Measurements from ENCODE around the gene TRIOBP. TPM values are rescaled to one million over a fixed set of nuclear protein-coding genes. Genes with fewer than 3 reads are reported as not detected.
"Not testable (repeated sequence)": the region's sequence is repeated elsewhere in the genome, so short reads cannot be mapped to it uniquely, and the experiment has no call there.

TRIOBP gene
- total and polyA plus RNA-seq, 9 donors = 36.4 to 61.5 (median 52.4) TPM

GRCh38 chr22:37708580-37709444 is 12.0 kb downstream of the TRIOBP start:
- no peak overlapping the region for H3K4me3 ChIP-seq (ENCODE audit: low read length)
- H3K27ac ChIP-seq (ENCODE audit: low read length) = no peak overlapping the region
- H3K27me3 ChIP-seq (ENCODE audit: control insufficient read depth, insufficient read depth, low read length) = no peaks in the 10 kb centered on the region
- H3K4me1 ChIP-seq (ENCODE audit: control insufficient read depth, insufficient read depth, low read length) = peaks cover 8% of the 10 kb centered on the region
- no peaks in the 10 kb centered on the region for H3K9me3 ChIP-seq (replicated peaks; ENCODE audit: control insufficient read depth, low read depth, low read length)
- no peaks in the 10 kb centered on the region for H3K36me3 ChIP-seq (ENCODE audit: control insufficient read depth, insufficient read depth, low read length)
- peak; percentile 38 for DNase-seq
- 80% methylated on average over 23 of the region's 25 CpGs for WGBS (ENCODE audit: insufficient coverage)

- WGBS (ENCODE audit: insufficient coverage) = 88% methylated on average over 11 of the region's 15 CpGs
Observed at GRCh38 chr22:37709445-37709765, 12.6 kb downstream of the TRIOBP start.

DNA sequence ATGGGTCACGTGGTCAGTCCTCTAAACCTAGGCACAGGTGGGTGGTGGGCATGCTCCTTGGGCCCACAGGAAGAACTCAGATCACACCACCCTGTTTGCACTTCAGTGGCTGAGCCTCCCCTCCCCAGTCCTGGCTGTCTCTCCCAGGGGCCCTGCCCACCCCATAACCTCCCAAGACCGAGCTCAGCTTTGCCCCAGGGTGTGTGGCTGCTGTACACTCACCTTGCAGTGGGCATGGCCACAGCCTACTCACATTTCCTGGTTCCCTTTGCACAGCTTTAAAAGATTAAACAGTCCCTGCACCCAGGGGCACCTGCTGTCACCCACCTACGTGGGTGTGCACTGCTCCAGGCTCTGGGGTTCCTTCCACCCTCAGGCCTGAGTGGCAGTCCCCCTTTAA is 13.8 kb downstream of the TRIOBP start:
- Histone ChIP-seq H3K4me3 (ENCODE audit: low read length) (no peak overlapping the region), H3K27me3 (ENCODE audit: control insufficient read depth, insufficient read depth, low read length) (no peaks in the 10 kb centered on the region), H3K9me3 (replicated peaks; ENCODE audit: control insufficient read depth, low read depth, low read length) (no peaks in the 10 kb centered on the region), H3K4me1 (ENCODE audit: control insufficient read depth, insufficient read depth, low read length) (peaks cover 8% of the 10 kb centered on the region), H3K36me3 (ENCODE audit: control insufficient read depth, insufficient read depth, low read length) (no peaks in the 10 kb centered on the region), H3K27ac (ENCODE audit: low read length) (no peak overlapping the region)
- WGBS (ENCODE audit: insufficient coverage) = 73% methylated on average over 3 of the region's 3 CpGs
- no peak for DNase-seq

More at GRCh38 chr22:37709445-37709765, 12.6 kb downstream of the TRIOBP start:
- no peak for DNase-seq
- H3K4me3 ChIP-seq (ENCODE audit: low read length) = no peak overlapping the region
- no peaks in the 10 kb centered on the region for H3K27me3 ChIP-seq (ENCODE audit: control insufficient read depth, insufficient read depth, low read length)
- H3K27ac ChIP-seq (ENCODE audit: low read length) = no peak overlapping the region
- peaks cover 8% of the 10 kb centered on the region for H3K4me1 ChIP-seq (ENCODE audit: control insufficient read depth, insufficient read depth, low read length)
- no peaks in the 10 kb centered on the region for H3K36me3 ChIP-seq (ENCODE audit: control insufficient read depth, insufficient read depth, low read length)
- no peaks in the 10 kb centered on the region for H3K9me3 ChIP-seq (replicated peaks; ENCODE audit: control insufficient read depth, low read depth, low read length)

GRCh38 chr22:37711490-37711889 is 14.6 kb downstream of the TRIOBP start:
- H3K36me3 ChIP-seq (ENCODE audit: control insufficient read depth, insufficient read depth, low read length) = no peaks in the 10 kb centered on the region
- H3K27me3 ChIP-seq (ENCODE audit: control insufficient read depth, insufficient read depth, low read length) = no peaks in the 10 kb centered on the region
- no peak overlapping the region for H3K27ac ChIP-seq (ENCODE audit: low read length)
- peaks cover 8% of the 10 kb centered on the region for H3K4me1 ChIP-seq (ENCODE audit: control insufficient read depth, insufficient read depth, low read length)
- no peaks in the 10 kb centered on the region for H3K9me3 ChIP-seq (replicated peaks; ENCODE audit: control insufficient read depth, low read depth, low read length)
- no peak for DNase-seq
- 85% methylated on average over 5 of the region's 10 CpGs for WGBS (ENCODE audit: insufficient coverage)
- no peak overlapping the region for H3K4me3 ChIP-seq (ENCODE audit: low read length)

GRCh38 chr22:37713761-37714160 is 16.9 kb downstream of the TRIOBP start:
- Histone ChIP-seq H3K27me3 (ENCODE audit: control insufficient read depth, insufficient read depth, low read length) (no peaks in the 10 kb centered on the region), H3K9me3 (replicated peaks; ENCODE audit: control insufficient read depth, low read depth, low read length) (no peaks in the 10 kb centered on the region), H3K4me3 (ENCODE audit: low read length) (no peak overlapping the region), H3K36me3 (ENCODE audit: control insufficient read depth, insufficient read depth, low read length) (no peaks in the 10 kb centered on the region), H3K4me1 (ENCODE audit: control insufficient read depth, insufficient read depth, low read length) (peaks cover 7% of the 10 kb centered on the region), H3K27ac (ENCODE audit: low read length) (no peak overlapping the region)
- 90% methylated on average over 3 of the region's 7 CpGs for WGBS (ENCODE audit: insufficient coverage)
- DNase-seq = no peak

DNA sequence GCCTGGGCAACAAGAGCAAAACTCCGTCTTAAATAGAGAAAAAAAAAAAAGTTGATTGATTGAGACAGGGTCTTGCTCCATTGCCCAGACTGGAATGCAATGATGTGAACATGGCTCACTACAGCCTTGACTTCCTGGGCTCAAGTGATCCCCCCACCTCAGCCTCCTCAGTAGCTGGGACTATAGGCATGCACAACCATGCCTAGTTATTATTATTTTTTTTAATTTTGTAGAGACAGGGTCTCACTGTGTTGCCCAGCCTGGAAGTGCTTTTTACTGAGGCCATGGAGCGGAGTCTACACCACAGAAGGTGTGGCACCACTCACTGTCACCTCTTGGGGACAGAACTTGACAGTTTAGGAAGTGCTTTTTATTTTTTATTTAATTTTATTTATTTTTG is 17.8 kb downstream of the TRIOBP start:
- Histone ChIP-seq H3K4me1 (ENCODE audit: control insufficient read depth, insufficient read depth, low read length) (no peaks in the 10 kb centered on the region), H3K27me3 (ENCODE audit: control insufficient read depth, insufficient read depth, low read length) (no peaks in the 10 kb centered on the region)
- WGBS (ENCODE audit: insufficient coverage) = 100% methylated on average over 1 of the region's 2 CpGs

GRCh38 chr22:37715760-37716159 is 18.9 kb downstream of the TRIOBP start:
- Histone ChIP-seq H3K36me3 (ENCODE audit: control insufficient read depth, insufficient read depth, low read length) (no peaks in the 10 kb centered on the region), H3K4me3 (ENCODE audit: low read length) (no peak overlapping the region), H3K27ac (ENCODE audit: low read length) (no peak overlapping the region), H3K27me3 (ENCODE audit: control insufficient read depth, insufficient read depth, low read length) (no peaks in the 10 kb centered on the region), H3K9me3 (replicated peaks; ENCODE audit: control insufficient read depth, low read depth, low read length) (no peaks in the 10 kb centered on the region), H3K4me1 (ENCODE audit: control insufficient read depth, insufficient read depth, low read length) (no peaks in the 10 kb centered on the region)
- WGBS (ENCODE audit: insufficient coverage) = 100% methylated on average over 1 of the region's 7 CpGs
- DNase-seq = no peak

More for the DNA sequence above, 17.8 kb downstream of the TRIOBP start:
- H3K4me3 ChIP-seq (ENCODE audit: low read length) = no peak overlapping the region
- no peaks in the 10 kb centered on the region for H3K9me3 ChIP-seq (replicated peaks; ENCODE audit: control insufficient read depth, low read depth, low read length)
- no peak overlapping the region for H3K27ac ChIP-seq (ENCODE audit: low read length)
- H3K36me3 ChIP-seq (ENCODE audit: control insufficient read depth, insufficient read depth, low read length) = no peaks in the 10 kb centered on the region
- DNase-seq = no peak

DNA sequence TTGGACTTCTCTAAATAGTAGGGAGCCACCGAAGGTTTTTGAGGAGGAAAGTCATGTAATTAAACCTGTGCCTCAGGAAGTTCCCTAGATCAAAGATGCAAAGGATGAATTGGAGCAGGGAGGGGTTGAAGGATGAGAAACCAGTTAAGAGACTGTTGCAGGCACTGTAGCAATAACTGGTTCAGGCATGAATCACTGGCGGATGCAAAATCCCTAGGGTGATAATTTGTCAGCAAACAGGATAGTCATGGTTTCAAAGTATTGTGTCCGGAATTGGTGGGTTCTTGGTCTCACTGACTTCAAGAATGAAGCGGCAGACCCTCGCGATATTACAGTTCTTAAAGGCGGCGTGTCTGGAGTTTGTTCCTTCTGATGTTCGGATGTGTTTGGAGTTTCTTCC is 19.9 kb downstream of the TRIOBP start:
- no peaks in the 10 kb centered on the region for H3K36me3 ChIP-seq (ENCODE audit: control insufficient read depth, insufficient read depth, low read length)
- WGBS (ENCODE audit: insufficient coverage) = 81% methylated on average over 5 of the region's 9 CpGs
- H3K9me3 ChIP-seq (replicated peaks; ENCODE audit: control insufficient read depth, low read depth, low read length) = no peaks in the 10 kb centered on the region
- H3K4me1 ChIP-seq (ENCODE audit: control insufficient read depth, insufficient read depth, low read length) = no peaks in the 10 kb centered on the region
- no peak overlapping the region for H3K4me3 ChIP-seq (ENCODE audit: low read length)
- H3K27ac ChIP-seq (ENCODE audit: low read length) = no peak overlapping the region
- H3K27me3 ChIP-seq (ENCODE audit: control insufficient read depth, insufficient read depth, low read length) = no peaks in the 10 kb centered on the region
- DNase-seq = no peak

DNA sequence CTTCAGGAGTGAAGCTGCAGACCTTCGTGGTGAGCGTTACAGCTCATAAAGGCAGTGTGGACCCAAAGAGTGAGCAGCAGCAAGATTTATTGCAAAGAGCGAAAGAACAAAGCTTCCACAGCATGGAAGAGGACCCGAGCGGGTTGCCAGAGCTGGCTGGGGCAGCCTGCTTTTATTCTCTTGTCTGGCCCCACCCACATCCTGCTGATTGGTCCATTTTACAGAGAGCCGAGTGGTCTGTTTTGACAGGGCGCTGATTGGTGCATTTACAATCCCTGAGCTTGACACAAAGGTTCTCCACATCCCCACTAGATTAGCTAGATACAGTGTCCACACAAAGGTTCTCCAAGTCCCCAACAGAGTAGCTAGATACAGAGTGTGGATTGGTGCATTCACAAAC is 20.4 kb downstream of the TRIOBP start:
- DNase-seq; H3K4me1 ChIP-seq (ENCODE audit: control insufficient read depth, insufficient read depth, low read length); H3K27me3 ChIP-seq (ENCODE audit: control insufficient read depth, insufficient read depth, low read length); H3K27ac ChIP-seq (ENCODE audit: low read length); H3K36me3 ChIP-seq (ENCODE audit: control insufficient read depth, insufficient read depth, low read length); H3K9me3 ChIP-seq (replicated peaks; ENCODE audit: control insufficient read depth, low read depth, low read length); H3K4me3 ChIP-seq (ENCODE audit: low read length): not testable (repeated sequence)
- WGBS (ENCODE audit: insufficient coverage) = 88% methylated on average over 3 of the region's 7 CpGs

DNA sequence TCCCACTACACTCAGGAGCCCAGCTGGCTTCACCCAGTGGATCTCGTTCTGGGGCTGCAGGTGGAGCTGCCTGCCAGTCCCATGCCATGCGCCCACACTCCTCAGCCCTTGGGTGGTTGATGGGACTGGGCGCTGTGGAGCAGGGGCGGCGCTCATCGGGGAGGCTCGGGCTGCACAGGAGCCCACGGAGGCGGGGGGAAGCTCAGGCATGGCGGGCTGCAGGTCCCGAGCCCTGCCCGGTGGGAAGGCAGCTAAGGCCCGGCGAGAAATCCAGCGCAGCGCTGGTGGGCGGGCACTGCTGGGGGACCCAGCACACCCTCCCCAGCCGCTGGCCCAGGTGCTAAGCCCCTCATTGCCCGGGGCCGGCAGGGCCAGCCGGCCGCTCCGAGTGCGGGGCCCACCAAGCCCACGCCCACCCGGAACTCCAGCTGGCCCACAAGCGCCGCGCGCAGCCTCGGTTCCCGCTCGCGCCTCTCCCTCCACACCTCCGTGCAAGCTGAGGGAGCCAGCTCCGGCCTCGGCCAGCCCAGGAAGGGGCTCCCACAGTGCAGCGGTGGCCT is 21.0 kb downstream of the TRIOBP start:
- H3K9me3 ChIP-seq (replicated peaks; ENCODE audit: control insufficient read depth, low read depth, low read length); H3K4me3 ChIP-seq (ENCODE audit: low read length); H3K27ac ChIP-seq (ENCODE audit: low read length); DNase-seq; H3K36me3 ChIP-seq (ENCODE audit: control insufficient read depth, insufficient read depth, low read length); H3K27me3 ChIP-seq (ENCODE audit: control insufficient read depth, insufficient read depth, low read length); H3K4me1 ChIP-seq (ENCODE audit: control insufficient read depth, insufficient read depth, low read length): not testable (repeated sequence)
- 89% methylated on average over 35 of the region's 38 CpGs for WGBS (ENCODE audit: insufficient coverage)
